Left colon (tissue), 2 donors: Measurements from ENCODE around the gene OTX2. TPM values are rescaled to one million over a fixed set of nuclear protein-coding genes. Genes with fewer than 3 reads are reported as not detected.

Experiments
- total RNA-seq, 2 donors: library from RNA; stranded (reverse); fragmentation: NEBNext Ultra II Directional; extraction: Animal tissue kit (Norgen Biotek cat#: 25700); gene quantifications; one replicate each; pipeline ENCODE4 v1.2.1, GENCODE V29; 2021
- donor health status: DM: no; HTN: no; CAD: no.
- donor health status: DM: yes; HTN: yes; CAD: no.

The OTX2 gene
- total RNA-seq, 2 donors from 2014 or later, result not detected

Other genes with a start within 250 kb of the OTX2 start
- gene TMEM260, start 230.7 kb downstream of the OTX2 start, total RNA-seq, result 10 to 100 TPM; 17.9 to 22.9 TPM